Limb (tissue), 2 donors: ENCODE results near the gene ZBTB3.
"Not testable (repeated sequence)": the region's sequence is repeated elsewhere in the genome, so short reads cannot be mapped to it uniquely, and the experiment has no call there.

Source experiments
- DNase-seq, 2 donors: peaks; one replicate each; pipeline ENCODE4 v3.0.0-alpha.2; 2016; ENCODE audit errors: extremely low spot score in 2 of 2

The ZBTB3 gene

DNA sequence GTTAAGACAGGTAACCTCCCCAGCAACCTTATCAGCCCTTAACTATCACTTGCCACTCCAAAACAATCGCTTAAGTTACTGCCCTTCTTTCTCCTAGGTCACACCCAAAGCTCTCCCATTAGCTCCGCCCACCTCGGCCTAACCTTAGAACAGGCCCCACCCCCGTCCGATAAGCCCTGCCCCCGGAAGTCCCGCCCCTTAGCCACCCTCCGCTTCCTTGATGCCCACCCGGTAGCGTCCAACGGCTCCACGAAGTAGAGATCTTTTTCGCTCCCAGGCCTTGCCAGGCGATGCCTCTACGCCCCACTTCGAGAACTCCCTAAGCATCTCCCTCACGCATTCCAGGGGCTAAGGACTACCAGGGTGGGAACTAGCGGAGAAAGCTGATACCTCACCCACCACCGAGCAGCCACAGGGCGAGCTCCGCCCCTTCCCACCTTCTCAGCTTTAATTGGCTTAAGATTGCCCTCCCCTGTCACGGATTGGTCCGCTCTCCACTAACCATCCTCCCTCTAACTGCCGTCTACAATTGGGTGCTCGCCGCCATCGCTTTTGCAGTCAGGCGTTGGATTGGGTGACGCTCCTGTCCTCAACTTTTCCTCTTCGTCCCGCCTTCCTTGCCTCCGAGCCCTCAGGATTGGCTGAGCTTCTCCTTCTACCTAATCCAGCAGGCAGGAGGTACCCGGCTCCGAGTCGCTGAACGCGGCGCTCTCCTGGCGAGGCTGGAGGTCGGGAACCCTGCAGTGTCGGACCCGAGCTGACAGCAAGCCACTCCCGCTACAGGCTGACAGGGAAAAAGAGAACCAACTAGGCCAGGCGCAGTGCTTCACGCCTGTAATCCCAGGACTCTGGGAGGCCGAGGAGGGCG, at the start of gene ZBTB3:
TSS of gene ZBTB3 (minus strand) at position 425 of the 868 bp plus-strand sequence. CDS start 496 bp downstream, outside the sequence.
- DNase-seq, result peak; percentile 96 to 100

DNA sequence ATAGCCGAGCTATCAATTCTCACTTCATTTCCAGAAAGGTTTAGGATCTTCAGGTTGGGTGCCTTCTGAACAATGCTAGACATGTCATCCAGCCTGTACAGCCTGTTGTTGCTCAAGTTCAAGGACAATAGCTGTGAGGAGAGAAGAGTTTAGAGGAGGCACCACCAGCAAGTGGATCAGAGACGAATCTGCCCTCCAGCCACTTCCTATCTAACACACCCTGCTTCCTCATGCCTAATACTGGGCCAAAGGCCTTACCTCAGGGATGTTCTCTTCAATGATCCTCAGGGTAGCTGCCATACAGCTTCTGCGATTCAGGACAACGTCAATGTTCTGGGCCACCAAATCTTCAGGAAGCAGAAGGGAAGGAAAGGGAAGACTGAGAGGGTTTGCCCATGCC, 47.1 kb upstream of the ZBTB3 start:
- no peak for DNase-seq

DNA sequence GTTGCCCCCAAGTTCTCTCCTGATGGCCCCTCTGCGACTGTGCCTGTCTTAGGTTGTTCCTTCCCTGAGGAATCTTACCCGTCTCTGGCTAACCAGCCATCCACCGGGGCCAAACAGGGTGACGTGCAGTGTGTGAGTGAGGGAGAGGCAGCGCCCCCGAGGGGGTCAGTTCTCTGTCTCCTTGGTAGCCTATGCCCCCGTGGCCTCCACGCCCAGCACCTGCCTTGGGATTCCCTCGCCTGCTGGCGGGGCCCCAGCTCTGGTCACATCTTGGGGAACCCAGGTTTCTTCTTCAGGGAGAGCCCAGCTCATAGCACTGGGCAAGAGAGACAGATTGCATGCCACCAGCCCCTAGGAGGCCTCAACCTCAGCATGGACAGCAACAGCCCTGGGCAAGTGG, 45.5 kb upstream of the ZBTB3 start:
- DNase-seq, result no peak

DNA sequence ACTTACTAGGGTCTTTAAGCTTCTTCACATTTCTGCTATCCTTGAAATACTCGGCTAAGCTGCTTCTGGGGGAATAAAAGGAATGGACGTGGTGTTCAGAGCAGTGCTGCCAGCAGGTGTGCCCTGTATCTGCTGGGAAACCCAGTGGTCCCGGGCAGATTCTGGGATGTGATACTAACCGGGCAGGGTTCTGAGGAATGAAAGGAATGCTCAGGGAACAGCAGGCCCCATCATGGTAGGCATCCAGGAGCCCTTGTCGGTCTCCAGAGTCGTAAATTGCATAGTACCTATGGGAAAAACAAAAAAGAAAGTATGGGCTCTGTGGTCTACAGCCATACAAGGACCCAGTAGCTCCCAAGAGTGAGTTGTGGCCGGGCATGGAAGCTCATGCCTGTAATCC, 42.3 kb upstream of the ZBTB3 start:
- no peak for DNase-seq

DNA sequence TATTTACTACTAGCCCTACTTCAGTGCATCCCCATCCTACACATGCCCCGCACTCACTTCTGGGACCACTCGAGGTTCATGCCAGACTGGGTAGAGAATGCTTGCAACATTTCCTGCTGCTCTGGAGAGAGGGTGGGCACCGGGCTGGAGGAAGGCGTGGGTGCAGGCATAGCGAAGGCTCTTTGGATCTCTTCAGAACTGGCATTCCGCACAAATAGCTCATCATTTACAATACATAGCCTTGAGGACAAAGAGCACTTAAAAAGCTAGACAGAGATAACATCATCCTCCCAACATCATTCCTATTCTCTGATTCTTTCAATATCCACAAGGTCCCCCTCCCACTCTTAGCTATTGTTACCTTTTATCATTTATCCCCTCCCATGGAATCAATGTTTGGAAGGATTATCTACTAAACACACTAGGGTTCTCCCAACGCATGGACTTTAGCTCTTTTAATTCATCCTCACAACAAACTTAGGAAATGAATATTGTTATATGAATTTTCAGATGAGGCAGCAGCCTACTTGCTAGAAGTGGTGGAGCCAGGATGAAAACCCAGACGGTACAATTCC, 40.3 kb upstream of the ZBTB3 start:
- no peak for DNase-seq

DNA sequence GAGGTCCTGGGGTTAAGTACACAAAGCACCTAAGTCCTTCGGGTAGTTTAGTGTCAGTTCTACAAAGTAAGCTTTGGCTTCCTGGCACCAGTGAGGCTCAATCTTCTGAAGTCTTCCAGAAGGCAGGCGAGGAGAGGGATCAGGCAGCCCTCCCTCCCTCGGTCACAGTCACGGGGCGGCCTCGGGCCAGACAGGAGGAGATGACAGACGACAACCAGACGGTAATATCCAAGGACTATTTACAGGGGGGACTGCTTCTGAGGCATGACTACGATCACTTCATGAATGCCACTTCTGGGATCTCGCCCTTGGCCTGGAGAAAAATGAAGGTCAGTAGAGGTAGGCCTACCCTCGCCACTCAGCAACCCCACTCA, 38.2 kb upstream of the ZBTB3 start:
- peak in 1 of 2 donors; percentile 42 for DNase-seq

DNA sequence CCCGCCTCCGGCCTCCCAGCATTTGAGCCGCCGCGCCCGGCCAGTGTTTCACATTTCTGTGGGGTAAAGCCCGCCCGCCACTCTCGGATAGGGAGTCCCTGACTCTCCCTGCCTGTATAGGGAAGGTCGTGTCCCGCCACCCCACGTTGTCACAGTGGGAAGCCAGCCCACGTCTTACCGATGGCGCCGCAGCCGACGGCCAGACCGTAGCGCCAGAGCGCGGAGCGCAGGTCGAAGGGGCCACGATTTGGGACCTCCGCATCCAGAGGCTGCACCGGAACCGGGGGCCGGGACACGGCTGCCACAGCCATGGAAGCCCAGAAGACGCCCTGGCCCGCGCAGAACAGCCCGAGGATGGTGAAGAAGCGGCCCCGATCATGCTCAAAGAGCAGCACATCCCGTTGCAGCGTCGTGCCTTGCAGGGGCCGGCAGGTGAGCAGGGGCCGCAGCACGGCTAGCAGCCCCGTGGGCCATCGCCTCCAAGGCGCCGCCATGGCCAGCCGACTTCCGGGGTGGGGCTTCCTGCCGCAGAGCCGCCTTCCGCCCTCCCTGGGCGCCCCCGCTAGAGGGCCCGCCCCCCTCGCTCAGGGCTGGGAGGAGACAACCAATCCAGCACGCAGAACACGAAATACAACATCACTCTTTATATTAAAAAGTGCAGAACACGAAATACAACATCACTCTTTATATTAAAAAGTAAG, 37.7 kb upstream of the ZBTB3 start, which contains the start of gene TMEM223:
TSS of gene TMEM223 (minus strand) at position 506 of the 701 bp plus-strand sequence. CDS start at position 494, 12 bp downstream.
- peak; percentile 83 to 91 for DNase-seq

DNA sequence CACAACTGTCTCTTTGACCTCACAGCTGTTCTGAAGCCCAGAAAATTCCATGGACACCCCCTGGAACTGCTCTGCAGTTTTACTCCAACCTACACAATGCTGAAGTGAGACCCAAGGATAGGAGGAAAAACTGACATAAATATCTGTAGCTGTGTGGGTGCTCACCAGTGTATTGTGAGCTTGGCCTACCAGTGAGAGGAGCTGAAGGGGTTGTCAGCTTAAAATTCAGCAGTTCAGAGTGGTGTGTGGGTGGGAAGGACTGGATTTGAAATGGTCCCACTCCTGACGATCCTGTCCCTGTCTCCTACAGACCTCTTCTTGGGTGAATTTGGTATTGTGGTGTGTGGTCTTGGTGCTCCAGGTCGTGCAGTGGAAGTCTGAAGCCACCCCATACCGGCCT, 35.6 kb upstream of the ZBTB3 start:
- DNase-seq, result no peak

DNA sequence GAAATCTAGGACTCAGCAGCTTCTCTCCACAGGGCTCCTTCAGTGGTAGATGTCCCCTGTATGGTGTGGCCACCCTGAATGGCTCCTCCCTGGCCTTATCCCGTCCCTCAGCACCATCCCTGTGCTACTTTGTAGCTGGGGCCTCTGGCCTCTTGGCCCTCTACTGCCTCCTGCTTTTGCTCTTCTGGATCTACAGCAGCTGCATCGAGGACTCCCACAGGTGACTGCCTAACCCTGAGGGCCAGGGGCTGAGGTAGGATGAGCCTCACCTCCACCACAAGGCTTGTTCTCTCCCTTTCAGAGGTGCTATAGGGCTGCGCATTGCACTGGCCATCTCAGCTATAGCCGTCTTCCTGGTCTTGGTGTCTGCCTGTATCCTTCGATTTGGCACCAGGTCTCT, 35.0 kb upstream of the ZBTB3 start:
- DNase-seq, result no peak

DNA sequence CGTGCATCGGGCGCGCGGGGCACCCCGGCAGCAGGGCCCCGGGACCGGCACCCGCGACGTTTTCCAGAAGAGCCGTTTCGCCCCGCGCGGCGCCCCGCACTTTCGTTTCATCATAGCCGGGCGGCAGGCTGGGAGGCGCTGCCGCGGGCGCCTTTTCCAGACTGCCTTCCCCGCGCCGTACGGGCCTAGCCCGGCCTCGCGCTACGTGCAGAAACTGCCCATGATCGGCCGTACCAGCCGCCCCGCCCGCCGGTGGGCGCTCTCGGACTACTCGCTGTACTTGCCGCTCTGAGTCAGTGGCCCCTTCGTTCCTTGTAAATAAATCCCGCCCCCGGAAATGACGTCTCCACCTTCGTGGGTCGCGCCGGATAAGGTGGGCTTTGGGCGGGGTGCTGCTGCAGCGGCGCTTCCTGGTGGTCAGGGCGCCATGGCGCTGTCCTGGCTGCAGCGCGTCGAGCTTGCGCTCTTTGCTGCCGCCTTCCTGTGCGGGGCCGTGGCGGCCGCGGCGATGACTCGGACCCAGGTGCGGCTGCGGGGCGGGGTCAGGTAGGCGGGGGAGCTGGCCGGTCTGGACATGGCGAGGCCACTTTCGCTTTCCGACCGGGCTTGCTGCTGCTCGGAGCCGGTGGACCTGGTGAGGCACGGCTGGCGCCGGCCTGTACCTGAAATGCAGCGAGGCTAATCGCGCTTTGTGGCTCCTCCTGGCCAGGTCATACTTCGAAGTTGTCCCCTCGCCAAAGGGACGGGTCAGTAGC, 33.2 kb upstream of the ZBTB3 start, which contains the start of gene TMEM179B:
TSS of gene TMEM179B (plus strand) at position 398 of the 755 bp plus-strand sequence. CDS start at position 428, 30 bp downstream.
- peak; percentile 96 to 98 for DNase-seq

DNA sequence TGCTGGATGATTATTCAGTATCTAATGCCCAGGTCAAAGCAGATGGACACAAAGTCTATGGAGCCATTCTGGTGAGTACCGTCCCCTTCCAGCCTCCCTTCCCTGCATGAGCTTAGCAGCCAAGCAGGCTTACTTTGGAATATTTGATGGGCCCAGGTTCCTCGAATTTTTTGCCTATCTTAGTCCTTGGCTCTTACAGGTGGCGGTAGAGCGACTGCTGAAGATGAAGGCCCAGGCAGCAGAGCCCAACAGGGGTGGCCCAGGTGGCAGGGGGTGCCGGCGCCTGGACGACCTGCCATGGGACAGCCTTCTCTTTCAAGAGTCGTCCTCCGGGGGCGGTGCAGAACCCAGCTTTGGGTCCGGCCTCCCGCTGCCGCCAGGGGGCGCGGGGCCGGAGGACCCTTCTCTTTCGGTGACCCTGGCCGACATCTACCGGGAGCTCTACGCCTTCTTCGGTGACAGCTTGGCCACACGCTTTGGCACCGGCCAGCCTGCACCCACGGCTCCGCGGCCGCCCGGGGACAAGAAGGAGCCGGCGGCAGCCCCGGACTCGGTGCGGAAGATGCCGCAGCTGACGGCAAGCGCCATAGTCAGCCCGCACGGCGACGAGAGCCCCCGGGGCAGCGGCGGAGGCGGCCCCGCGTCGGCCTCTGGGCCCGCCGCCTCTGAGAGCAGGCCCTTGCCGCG, 32.5 kb upstream of the ZBTB3 start:
- DNase-seq, result peak; percentile 91

DNA sequence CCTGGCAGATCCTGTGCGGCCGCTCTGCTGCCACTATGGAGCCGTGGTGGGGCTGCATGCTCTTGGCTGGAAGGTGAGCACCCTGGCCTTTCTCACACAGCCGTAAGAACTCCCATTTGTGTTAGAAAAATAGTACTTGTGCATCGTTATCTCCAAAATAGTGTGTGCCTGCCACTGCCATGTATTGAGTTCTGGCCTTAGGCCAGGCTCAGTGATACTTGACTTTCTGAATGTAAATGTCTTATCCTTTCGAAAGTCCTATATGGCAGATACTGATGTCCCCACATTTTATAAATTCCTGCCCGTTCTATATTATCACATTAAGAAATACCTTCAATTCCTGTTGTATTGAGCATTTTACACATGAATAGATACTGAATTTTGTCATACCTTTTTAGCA, 28.8 kb upstream of the ZBTB3 start:
- no peak for DNase-seq

DNA sequence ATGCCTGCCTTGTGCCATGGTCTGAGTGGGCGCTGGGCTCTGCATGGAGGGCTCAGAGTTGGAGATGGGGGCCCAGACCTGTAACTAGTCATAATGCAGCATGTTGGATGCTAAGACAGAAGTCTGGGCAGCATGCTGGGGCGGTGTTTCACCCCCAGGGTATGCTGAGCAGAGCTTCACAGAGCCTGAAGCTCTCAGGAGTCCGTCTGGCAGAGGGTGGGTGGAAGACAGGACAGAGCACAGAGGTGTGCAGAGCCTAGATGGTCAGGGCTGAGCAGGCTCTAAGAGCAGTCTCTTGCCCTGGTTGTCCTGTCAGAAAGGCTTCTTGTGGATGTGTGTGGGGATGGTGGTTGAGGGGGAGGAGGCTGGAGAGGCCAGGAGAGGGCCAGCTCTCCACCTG, 24.5 kb upstream of the ZBTB3 start:
- no peak for DNase-seq

DNA sequence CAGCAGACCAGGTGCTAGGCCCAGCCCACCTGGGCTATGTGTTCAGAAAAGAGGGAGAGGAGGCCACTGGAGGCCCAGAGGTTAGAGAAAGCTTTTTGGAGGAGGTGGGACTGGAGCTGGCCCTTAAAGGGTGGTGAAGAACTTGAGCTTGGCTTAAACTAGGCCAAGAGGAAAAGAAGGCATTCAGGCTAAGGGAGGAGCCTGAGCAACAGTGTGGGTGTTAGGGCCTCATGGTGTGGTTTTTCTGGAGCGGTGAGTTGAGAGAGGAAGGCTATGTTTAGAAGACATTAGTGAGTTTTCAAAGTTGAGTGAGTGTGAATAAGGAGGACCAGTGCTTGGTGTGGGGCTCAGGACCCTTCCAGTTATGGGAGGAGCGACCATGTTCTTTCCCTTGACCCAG, 23.4 kb upstream of the ZBTB3 start:
- no peak for DNase-seq

DNA sequence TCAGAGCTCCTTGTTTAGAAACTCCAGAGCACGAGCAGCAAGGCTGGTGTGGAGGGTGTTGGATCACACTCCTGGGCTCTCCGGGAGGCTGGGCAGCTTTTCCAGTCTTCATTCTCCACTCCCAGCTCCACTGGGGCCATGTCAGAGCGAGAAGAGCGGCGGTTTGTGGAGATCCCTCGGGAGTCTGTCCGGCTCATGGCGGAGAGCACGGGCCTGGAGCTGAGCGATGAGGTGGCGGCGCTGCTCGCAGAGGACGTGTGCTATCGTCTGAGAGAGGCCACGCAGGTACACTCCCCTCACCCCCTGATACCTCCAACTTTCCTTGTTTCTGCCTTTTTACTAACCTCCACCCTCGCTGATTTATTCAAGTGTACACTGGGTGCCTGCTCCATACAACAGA, 21.7 kb upstream of the ZBTB3 start:
- no peak for DNase-seq

DNA sequence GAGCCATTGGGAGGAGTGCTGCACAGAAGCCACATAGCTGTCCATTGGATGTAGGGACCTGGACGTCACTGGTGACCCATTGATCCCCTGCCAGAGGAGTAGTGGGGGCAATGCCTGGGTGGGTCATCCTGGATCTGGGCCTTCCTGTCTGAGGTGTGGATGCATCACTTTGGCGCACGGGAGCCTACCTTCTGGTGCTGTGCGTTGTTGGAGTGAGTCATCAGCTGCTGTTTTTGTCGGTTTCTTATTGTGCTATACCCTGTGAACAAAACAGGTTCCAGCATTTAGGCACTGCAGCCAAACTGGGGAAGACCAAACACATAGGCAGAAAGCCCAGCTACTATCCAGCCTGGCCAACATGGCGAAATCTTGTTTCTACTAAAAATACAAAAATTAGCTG, 20.4 kb upstream of the ZBTB3 start:
- DNase-seq, result no peak

DNA sequence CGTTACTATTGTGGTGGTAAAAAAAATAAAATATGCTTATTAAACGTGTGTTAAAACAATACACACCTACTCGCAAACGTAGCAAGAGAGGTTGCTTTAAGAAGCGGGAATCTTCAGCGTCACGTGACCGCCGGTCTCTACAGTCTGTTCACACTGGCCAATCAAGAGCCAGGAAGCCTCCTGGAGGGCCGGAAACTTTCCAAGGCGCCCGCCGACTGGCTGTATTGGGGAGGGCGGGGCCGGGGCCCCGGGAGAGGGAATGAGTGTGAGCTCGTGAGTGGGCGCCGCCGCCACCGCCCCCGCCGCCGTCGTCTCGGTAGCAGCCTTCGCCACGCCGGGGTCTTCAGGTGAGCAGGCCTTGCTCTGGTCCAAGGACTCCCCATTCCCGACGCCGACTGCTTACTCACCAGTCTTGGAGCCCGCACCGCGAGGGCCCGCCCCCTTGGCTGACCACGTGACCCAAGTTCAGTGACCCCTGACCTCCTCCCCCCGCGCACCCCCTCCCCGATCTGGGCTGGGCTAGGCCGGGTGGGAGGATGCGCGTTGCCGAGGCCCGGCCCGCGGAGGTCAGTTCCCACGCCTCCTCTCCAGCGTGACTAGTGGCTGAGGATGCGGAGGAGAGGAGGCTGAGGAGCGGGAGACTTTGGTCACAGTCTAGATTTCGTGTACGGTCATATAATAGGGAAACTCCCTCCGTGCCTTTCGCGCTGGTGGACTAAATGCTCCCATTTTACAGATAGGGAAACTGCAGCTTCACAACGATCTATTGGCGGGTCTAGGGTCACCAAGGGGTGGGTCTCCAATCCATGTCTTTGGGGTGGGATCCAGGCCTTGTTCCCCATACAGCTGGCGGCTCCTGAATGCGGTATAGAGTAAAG, 17.4 kb upstream of the ZBTB3 start, which contains the start of gene TAF6L:
TSS of gene TAF6L (plus strand) at position 253 of the 878 bp plus-strand sequence. CDS start 4,388 bp downstream, outside the sequence.
- peak; percentile 97 to 98 for DNase-seq

DNA sequence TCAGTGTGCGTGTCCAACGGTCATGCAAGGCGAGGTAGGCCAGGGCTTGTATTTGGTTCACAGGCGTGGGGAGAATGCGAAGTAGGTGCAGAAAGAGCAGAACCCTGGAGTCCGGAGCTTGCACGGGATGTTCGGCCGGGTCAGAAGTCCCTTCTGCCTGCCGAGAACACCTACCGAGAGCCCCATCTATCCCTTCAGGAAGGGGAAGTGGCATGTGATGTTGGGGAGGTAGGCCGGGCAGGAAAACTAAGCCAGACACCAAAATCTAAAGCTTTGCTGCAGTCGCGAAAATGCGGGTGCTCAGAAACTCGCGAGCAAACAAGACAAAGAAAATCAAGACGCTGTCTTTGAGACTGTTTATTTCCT, 16.8 kb upstream of the ZBTB3 start:
- peak in 1 of 2 donors; percentile 67 for DNase-seq

DNA sequence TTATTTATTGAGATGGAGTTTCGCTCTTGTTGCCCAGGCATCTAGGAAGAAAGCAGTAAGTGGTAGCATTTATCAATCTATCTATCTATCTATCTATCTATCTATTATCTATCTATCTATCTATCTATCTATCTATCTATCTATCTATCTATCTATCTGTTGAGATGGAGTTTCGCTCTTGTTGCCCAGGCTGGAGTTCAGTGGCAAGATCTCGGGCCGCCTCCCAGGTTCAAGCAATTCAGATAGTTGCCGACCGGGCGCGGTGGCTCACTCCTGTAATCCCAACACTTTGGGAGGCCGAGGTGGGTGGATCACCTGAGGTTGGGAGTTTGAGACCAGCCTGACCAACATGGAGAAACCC, 6.9 kb upstream of the ZBTB3 start:
- DNase-seq, result not testable (repeated sequence)
